GM18499 (cell line): Measurements from ENCODE around the gene LAMA5.

ENCODE experiments used
- ATAC-seq: cut with Tn5 transposase; IDR thresholded peaks from one replicate; pipeline ENCODE4 v1.9.1; 2021; ENCODE audit warnings: moderate number of reproducible peaks; ENCODE audit not compliant: insufficient read depth, unreplicated experiment

Gene LAMA5

DNA sequence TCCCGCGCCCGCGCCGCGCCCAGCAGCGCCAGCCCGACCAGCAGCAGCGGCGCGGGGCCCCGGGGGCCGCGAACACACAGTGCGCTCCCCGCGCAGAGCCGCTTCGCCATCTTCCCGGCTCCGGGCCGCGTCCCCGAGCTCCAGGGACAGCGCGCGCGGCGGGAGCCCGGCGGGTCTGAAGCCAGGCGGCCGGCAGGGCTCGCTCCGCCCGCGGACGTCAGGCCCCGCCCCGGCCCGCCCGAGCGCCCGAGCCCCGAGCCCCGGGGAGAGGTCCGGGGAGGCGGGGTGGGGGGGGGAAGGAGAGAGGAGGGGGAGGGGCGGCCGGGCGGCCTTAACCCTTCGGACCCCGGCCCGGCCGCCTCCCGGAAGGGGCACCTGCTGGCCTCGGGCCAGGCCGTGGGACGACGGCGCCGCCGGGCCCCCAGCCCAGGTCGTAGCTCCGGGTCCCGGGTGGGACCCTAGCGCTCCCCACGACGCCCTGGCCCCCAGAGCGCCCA is at the start of gene LAMA5:
TSS of gene LAMA5 (minus strand) at position 177 of the 497 bp plus-strand sequence. CDS start at position 110, 67 bp downstream.
- no peak for ATAC-seq

DNA sequence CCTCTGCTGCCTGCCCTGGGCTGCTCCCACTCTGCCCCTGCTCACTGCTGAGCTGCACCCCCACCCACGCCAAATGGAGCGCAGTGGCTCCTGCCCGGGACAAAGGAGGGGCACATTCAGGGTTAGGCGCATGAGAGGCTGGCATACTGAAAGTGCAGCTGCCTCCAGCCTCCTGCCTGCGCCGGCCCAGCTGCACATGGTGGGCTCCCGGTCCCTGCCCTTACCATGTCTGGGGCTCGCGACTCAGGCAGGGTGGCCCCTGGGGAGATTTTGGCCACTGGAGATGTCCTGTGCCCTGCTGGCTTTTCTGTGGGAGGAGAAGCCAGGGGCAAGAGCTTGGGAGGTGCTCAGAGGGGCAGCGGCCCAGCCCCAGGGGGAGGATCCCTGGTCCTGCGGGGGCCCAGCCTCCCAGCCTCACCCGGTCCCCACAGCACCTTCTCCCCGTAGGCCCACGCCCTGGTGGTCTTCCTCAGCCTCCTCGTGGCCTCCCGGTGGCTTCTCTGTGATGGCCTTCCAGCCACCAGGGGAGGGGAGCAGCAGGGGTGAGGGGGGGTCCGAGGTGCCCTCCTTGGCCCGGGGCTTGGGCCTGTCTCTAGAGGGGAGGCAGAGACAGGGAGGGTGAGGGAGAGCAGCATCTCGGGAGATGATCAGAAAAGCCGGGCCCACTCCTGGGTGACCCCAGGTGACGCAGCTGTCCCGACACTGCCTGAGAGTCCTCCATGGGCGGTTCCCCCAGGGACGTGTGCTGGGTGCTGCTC is 48.4 kb upstream of the LAMA5 start:
- no peak for ATAC-seq

GRCh38 chr20:62413896-62414481 is 46.9 kb upstream of the LAMA5 start:
- no peak for ATAC-seq

DNA sequence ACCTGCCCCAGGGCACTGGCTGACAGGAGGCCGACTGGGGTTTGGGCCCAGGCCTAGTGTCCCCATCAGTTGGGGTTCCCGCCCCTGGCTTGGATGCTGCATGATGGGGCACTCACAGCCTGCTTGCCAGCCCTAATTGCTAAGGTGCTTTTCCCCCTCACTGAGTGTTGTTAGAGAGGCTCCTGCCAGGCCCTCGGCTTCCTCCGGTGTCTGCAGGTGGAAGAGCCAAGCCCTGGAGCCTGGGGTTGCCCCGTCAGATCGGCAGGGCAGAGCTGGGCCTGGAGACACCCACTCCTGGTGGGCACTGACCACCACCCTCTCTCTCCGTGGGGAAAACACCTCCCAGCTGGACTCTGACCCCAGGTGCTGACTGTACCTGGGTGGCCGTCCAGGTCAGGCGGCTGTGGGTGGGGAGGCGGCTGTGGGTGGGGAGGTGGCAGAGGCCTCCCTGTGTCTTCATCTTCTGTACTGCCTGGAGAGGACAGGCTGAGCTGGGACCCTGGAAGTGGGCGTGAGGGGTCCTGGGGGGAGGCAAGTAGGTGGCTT is 46.0 kb upstream of the LAMA5 start:
- ATAC-seq: no peak

DNA sequence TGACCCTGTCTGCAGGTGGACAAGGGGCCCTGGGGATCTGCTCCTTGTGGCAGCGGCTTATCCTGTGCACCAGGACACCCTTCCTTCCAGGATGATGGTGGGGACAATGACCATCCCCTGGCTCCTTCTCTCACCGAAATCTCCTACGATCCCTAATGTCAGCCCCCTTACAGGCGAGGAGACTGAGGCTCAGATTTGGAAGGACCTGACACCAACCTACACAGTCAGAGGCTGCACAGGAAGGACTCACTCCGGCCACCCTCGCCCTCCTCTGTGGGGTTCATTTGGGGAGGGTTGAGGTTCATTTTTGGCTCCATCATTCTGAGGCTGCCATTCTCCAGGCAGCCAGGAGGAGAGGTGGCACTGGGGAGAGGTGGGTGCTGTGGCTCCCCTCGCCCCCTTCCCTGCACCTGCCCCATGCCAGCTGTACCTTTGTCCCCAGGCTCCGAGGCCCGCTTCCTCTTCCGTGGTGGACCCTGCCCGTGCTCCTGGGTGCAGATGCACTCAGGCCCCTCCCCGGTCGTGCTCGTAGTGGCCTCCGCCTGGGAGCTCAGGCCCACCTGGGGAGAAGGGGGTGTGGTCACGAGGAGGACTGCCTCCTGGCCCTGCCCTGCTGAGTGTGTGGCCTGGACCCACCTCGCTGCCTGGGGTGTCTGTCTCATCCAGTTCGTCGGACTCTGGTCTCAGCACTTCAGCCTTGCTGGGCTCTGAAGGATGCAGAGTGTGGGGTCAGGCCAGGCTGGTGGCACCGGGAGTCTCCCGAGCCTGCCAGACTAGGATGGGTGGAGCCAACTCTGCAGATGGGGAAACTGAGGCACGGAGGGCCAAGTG is 45.3 kb upstream of the LAMA5 start:
- ATAC-seq: no peak

DNA sequence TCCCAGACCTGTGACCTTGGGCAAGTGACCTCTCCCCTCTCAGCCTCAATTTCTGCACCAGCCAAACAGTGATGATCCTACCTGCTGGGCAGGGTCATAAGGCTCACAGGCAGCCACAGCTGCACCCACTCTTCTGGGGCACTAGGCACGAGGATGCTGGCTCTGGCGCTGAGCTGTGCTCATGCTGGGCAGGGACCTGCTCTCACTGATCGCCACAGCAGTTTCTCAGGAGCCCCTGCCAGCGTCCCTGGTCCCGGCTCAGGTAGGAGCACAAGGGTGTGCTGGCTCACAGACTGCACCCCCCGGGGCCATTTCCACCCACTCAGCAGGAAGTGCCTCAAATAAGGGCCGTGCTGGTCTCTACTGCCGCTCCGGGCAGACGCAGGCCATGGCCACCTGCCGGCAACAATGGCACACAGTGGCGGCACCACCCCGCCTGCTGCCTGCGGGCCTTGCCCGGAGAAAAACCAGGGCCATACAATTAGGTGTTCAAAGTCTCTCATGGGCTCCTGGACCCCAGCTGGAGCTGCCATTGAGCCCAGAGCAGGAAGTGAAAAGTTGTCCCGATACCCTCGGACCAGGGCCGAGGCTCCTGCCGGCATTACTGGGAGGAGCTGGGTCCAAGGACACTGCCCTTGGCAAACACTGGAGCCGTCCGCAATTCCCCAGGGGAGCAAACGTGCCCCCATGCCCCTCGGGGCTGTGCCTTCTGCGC is 44.5 kb upstream of the LAMA5 start:
- no peak for ATAC-seq

GRCh38 chr20:62410746-62411478 is 43.8 kb upstream of the LAMA5 start:
- ATAC-seq: no peak

- ATAC-seq: no peak
These were observed 43.0 kb upstream of the LAMA5 start for GRCh38 chr20:62409931-62410745.

- ATAC-seq: no peak
These were observed 42.2 kb upstream of the LAMA5 start for GRCh38 chr20:62409086-62409853.

DNA sequence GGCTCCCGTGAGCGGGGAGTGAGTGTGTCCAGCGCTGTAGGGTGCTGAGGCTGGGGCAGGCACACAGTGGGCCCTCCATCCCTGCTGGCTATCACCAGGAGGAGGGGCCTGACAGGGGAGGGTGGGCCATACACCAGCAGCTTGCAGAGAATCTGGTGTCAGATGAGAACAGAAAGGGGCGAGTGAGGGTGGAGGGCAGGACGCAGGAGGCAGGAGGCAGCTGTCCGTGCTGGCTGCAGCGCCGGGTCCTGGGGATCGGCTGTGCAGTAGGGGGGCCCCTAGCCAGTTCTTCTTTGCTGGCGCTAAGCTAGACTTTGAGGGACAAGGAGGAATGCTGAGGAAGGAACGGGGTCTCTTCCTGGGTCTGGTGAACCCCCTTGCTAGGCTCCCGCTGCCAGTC is 41.5 kb upstream of the LAMA5 start:
- ATAC-seq: no peak

DNA sequence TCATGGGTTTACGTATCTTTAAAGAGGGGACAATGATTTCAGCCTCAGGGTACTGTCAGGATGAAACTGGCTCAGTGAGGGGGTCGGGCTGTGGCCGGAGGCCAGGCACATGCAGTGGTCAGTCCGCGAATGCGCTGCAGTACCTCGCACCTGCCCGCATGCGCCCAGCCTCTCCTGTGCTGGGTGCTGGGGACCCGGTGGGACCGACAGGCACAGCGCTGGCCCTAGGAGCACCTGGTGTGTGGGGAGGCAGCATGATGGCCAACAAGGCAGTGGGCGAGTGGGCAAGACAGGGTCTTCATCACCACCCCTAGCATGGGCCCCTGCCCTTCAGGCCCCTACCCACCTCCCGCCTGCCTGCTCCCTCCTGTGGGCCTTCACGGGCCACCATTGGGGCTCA is 40.9 kb upstream of the LAMA5 start:
- no peak for ATAC-seq

- peak; percentile 53 for ATAC-seq
These were observed 40.3 kb upstream of the LAMA5 start, which contains the start of gene CABLES2 for GRCh38 chr20:62407221-62407992. Gene CABLES2, minus strand, starts transcription at chr20:62407285. Its CDS starts 9 bp downstream, at chr20:62407276.

GRCh38 chr20:62406635-62407176 is 39.6 kb upstream of the LAMA5 start:
- ATAC-seq: peak; percentile 7

- no peak for ATAC-seq
These were observed 38.9 kb upstream of the LAMA5 start for GRCh38 chr20:62405981-62406513.

DNA sequence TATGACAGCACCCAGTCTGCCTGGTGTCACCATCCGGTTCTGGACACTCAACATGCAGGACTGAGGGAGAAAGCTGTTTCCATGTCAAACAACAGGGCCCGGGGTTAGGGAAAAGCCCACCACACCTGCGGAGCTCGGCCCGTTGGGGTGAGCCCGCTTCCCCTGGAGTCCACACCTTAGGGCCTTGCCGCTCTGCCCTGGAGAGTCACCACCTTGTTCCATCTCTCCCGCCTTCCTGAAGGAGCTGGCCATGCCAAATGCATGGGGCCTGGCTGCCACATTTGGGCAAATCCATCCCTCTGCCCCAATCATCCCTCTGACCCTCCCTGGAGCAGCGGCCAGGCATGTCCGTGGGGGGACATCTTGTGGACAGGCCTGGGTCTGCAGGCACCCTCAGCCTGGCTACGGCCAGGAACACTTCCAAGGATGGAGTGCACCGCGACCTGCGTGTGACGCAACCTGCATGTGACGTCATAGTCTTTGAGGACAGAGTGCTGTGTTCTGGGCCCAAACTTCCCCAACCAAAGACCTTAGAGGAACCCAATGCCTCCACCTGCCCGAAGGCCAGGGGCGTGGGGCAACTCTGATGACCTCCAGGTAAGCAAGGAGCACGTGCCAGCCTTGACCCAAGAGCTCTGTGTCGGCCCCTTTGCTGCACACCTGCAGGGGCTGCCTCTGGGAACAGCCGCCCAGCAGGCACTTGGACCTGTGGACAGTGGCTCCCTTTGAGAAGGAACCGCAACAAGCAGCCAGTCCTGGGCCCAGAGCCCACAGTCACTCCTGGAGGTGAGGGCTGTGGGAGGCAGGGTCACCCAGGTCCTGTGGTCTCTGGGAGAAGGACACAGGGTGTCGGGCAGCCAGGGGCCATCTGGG is 38.2 kb upstream of the LAMA5 start:
- no peak for ATAC-seq

DNA sequence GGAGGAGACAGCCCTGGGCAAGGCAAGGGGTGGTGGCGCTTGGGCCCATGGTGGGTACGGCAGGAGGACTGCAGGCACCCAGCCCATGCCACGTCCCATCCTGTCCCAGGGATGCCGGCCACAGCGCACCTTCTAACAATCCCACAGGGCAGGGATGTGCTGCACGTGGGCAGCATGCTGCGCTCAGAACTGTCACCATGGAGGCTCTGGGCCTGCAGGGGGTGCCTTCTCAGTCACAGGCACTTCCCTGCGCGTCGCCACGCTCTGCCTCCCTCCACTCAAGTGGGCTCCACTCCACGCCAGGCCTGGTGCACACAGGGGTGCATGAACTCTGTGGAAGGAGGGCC is 37.6 kb upstream of the LAMA5 start:
- no peak for ATAC-seq
